GM19099 (cell line): ENCODE results near the gene ZC3H7B.

ENCODE experiments used
- POLR2A ChIP-seq: IDR thresholded peaks from 3 replicates; pipeline ENCODE4 v1.6.1; 2011; ENCODE audit warnings: low read depth; ENCODE audit not compliant: insufficient read length; ENCODE audit errors: extremely low read depth

ZC3H7B gene

DNA sequence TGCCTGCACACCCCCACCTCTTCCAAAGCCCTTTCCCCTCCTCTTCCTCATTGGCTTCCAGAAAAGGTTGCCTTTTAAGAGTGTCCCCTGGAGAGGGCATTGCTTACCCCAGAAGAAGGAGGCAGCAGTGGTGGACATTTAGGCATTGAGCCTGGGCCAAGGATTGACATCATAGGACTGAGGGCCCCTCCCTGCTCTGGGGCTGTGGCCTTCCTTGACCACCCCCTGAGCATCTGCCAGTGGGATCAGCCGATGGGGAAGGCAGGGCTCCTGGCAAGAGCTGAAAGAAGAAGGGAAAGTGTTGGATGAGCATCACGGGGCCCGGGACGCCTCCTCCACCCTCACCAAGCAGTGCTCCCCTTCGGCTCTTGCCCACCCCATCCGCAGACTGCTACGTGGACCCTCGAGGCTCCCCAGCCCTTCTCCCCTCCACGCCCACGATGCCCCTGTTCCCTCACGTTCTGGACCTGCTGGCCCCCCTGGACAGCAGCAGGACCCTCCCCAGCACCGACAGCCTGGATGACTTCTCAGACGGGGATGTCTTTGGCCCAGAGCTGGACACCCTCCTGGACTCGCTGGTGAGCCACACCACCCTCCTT is 37.4 kb downstream of the ZC3H7B start:
- TF ChIP-seq POLR2A: no peak

- no peak for TF ChIP-seq POLR2A
Measured at GRCh38 chr22:41339823-41340222, 38.5 kb downstream of the ZC3H7B start.

- TF ChIP-seq POLR2A: no peak
Measured at GRCh38 chr22:41340357-41340756, 39.0 kb downstream of the ZC3H7B start.

DNA sequence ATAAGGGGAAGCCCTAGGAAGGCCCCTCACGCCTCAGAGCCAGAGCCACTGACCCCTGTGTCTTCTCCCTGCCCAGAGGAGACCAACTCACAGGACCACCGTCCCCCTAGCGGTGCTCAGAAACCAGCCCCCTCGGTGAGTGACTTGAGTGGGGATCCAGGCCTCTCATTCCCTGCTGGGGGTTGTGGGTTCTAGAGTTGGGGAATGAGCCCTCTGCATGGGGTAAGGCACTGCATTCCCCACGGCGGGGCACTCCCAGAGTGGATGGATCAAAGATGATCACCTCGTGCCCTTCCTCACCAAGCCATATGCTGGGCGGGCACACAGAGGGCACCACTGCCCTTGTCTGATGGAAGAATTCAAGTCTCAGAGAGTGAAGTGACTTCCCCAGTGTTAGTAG is 39.7 kb downstream of the ZC3H7B start:
- no peak for TF ChIP-seq POLR2A

DNA sequence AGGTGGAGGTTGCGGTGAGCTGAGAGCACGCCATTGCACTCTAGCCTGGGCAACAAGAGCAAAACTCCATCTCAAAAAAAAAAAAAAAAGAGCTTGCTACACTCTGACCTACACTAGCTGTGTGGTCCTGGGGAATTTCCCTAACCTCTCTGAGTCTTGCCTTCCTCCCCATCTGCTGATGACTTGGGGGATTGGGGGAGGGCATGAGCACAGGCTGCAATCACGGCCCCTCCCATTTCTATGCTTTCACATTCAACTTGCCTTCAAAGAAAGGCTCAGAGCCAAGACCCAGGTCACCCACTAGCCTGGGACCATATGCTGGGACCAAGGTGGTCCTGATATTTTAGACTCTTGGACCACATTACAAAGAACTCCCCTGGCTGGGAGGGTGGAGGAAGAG is 40.7 kb downstream of the ZC3H7B start:
- no peak for TF ChIP-seq POLR2A

GRCh38 chr22:41343300-41343699 is 42.0 kb downstream of the ZC3H7B start:
- no peak for TF ChIP-seq POLR2A

DNA sequence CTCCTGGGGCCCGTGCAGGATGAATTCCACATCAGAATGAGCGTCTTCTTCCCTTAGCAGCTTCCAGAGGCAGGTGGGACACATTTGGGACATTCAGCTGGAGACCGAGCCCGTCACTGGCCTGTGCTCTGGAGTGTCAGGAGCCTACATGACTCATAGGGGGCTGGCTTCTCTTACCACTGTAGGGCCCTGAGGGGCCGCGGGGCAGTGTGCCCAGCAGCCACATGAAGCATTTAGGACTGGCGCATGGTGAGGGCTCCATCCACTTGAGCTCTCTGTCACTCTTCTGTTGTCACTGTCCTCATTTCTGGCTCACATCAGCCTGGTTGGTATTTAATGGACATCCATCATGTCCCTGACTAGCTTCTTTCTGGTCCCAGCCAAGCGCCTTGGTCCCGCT is 42.4 kb downstream of the ZC3H7B start:
- TF ChIP-seq POLR2A: no peak

GRCh38 chr22:41344189-41344788 is 43.0 kb downstream of the ZC3H7B start:
- no peak for TF ChIP-seq POLR2A

GRCh38 chr22:41345807-41346335 is 44.5 kb downstream of the ZC3H7B start:
- no peak for TF ChIP-seq POLR2A

GRCh38 chr22:41347066-41347859 is 45.9 kb downstream of the ZC3H7B start:
- no peak for TF ChIP-seq POLR2A

DNA sequence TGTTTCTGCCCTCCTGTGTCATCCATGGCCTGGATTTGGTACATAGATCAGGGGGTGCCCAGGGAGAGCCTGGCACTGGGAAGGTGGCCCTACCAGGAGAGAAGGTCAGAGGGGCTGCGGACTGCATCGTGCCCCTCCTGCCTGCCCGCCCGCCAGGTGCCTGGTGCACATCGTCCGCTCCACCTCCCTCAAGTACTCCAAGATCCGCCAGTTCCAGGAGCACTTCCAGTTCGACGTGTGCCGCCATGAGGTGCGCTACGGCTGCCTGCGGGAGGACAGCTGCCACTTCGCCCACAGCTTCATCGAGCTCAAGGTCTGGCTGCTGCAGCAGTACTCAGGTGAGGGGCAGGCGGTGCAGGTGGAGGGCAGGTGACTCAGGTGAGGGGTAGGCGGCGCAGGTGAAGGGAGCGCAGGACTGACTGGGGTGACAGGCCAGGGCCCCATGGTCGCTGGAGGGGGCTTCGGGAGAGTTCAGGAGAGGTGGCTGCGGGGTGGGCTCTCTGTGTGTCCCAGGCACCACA is 47.7 kb downstream of the ZC3H7B start:
- no peak for TF ChIP-seq POLR2A

GRCh38 chr22:41350087-41350486 is 48.8 kb downstream of the ZC3H7B start:
- TF ChIP-seq POLR2A: no peak

- TF ChIP-seq POLR2A: no peak
Measured at GRCh38 chr22:41351011-41351410, 49.7 kb downstream of the ZC3H7B start.

GRCh38 chr22:41352058-41352457 is 50.7 kb downstream of the ZC3H7B start:
- no peak for TF ChIP-seq POLR2A

- TF ChIP-seq POLR2A: no peak
Measured at GRCh38 chr22:41353862-41354575, 52.7 kb downstream of the ZC3H7B start.

DNA sequence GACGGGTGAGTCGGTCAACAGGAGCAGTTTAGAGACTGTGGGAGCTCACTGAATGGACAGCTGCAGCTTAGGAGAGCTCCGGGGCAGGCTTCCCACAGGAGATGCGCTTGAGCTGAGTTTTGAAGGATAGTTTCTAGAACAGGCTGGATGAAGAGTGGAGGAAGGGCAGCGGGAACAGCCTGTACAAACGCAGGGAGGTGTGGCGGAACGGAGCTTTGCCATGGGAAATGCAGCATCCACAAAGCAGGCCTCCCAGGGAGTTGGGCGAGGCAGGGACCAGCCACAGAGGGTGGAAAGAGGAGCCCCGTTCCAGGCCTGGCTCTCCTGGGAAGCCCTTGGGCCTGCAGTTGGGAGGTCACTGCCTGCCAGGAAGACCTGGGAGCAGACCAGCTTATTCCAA is 53.7 kb downstream of the ZC3H7B start:
- TF ChIP-seq POLR2A: no peak

- no peak for TF ChIP-seq POLR2A
Measured at GRCh38 chr22:41355895-41356294, 54.6 kb downstream of the ZC3H7B start.
